WERI-Rb-1 (cell line): Measurements from ENCODE around the gene FUT2.
"Not testable (repeated sequence)": the region's sequence is repeated elsewhere in the genome, so short reads cannot be mapped to it uniquely, and the experiment has no call there.

Source experiments
- DNase-seq: peaks from one replicate; pipeline ENCODE4 v3.0.0-alpha.2; 2020
- H3K27ac ChIP-seq: fragments of 250-450 bp; sonication (Bioruptor Pico); 2 replicates; pipeline ENCODE4 v1.5.1; 2020; ENCODE audit warnings: mild to moderate bottlenecking, moderate library complexity
- H3K27me3 ChIP-seq: fragments of 250-450 bp; sonication (Bioruptor Pico); 2 replicates; pipeline ENCODE4 v1.5.1; 2021; ENCODE audit warnings: mild to moderate bottlenecking, low read depth, moderate library complexity; ENCODE audit not compliant: insufficient read depth, severe bottlenecking
- H3K36me3 ChIP-seq: fragments of 250-450 bp; sonication (Bioruptor Pico); 2 replicates; pipeline ENCODE4 v1.5.1; 2020; ENCODE audit warnings: mild to moderate bottlenecking, moderate library complexity
- H3K4me3 ChIP-seq: 2 replicates; pipeline ENCODE4 v1.5.1; 2011; ENCODE audit warnings: low read depth, mild to moderate bottlenecking, control low read depth, low read length
- H3K9me3 ChIP-seq: fragments of 250-450 bp; sonication (Bioruptor Pico); 2 replicates; pipeline ENCODE4 v1.5.1; 2021; ENCODE audit warnings: mild to moderate bottlenecking, moderate library complexity; ENCODE audit not compliant: severe bottlenecking
- CTCF ChIP-seq: IDR thresholded peaks from 2 replicates; pipeline ENCODE4 v1.5.1; 2011; ENCODE audit warnings: low read depth, mild to moderate bottlenecking, control low read depth, inconsistent platforms, low read length

The FUT2 gene

GRCh38 chr19:48686088-48686487, 9.7 kb upstream of the FUT2 start:
- DNase-seq = peak; percentile 71

GRCh38 chr19:48686637-48687036, 9.1 kb upstream of the FUT2 start:
- not testable (repeated sequence) for H3K27me3 ChIP-seq, DNase-seq

More at GRCh38 chr19:48686088-48686487, 9.7 kb upstream of the FUT2 start:
- TF ChIP-seq CTCF = no peak
- H3K36me3 ChIP-seq = no peaks in the 10 kb centered on the region
- H3K27me3 ChIP-seq = no peaks in the 10 kb centered on the region
- H3K9me3 ChIP-seq = no peaks in the 10 kb centered on the region
- H3K27ac ChIP-seq = peak overlapping the region; percentile 58
- no peak overlapping the region for H3K4me3 ChIP-seq

DNA sequence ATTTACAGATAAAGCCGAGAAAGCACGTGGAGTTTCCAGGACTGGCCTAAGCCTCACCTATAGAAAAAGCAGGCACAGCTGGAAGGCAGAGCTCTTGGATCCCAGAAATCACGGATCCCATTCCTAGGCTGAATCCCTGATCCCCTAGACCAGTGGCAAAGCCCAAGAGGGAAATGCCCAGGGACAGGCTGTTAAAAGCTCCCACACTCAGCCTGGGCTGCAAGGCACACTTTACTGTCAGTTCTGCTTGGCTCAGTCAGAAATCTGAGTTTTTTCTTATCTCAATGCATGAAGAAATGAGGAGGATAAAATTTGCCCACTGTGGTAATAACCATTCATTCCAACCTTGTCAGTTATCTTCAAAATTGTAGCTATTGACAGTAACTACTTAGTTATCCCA, 8.0 kb upstream of the FUT2 start:
- TF ChIP-seq CTCF = no peak
- H3K4me3 ChIP-seq = no peak overlapping the region
- no peaks in the 10 kb centered on the region for H3K36me3 ChIP-seq
- no peaks in the 10 kb centered on the region for H3K9me3 ChIP-seq
- no peaks in the 10 kb centered on the region for H3K27me3 ChIP-seq
- no peak for DNase-seq
- H3K27ac ChIP-seq = no peak overlapping the region

More at GRCh38 chr19:48686637-48687036, 9.1 kb upstream of the FUT2 start:
- H3K27ac ChIP-seq, H3K4me3 ChIP-seq, H3K36me3 ChIP-seq, H3K9me3 ChIP-seq: not testable (repeated sequence)

DNA sequence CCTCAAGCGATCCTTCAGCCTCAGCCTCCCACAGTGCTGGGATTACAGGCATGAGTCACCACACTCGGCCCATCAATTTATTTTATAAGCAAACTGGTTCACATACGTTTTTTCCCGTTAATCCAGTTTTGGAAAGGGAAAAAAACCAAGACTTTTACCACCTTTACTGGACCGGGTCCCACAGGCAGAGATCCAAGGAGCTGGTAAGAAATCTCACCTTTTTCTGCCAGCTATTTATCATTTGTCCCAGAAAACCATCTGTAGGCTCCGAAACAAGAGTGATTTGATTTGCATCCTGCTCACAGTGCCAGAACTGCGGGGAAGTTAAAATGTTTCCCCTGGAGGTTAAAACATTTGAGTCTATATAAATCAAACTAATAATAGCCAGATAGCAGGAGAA, 6.3 kb upstream of the FUT2 start:
- H3K4me3 ChIP-seq = no peak overlapping the region
- DNase-seq = no peak
- no peak for TF ChIP-seq CTCF
- no peaks in the 10 kb centered on the region for H3K36me3 ChIP-seq
- no peaks in the 10 kb centered on the region for H3K27me3 ChIP-seq
- H3K9me3 ChIP-seq = no peaks in the 10 kb centered on the region
- no peak overlapping the region for H3K27ac ChIP-seq

GRCh38 chr19:48693629-48694028, 2.1 kb upstream of the FUT2 start:
- H3K36me3 ChIP-seq, H3K9me3 ChIP-seq, H3K27ac ChIP-seq, H3K4me3 ChIP-seq, H3K27me3 ChIP-seq, DNase-seq: not testable (repeated sequence)

- no peak for TF ChIP-seq CTCF
- peak; percentile 56 for DNase-seq
- peak overlapping the region; percentile 57 for H3K27ac ChIP-seq
- no peaks in the 10 kb centered on the region for H3K27me3 ChIP-seq
- no peaks in the 10 kb centered on the region for H3K9me3 ChIP-seq
- H3K36me3 ChIP-seq = no peaks in the 10 kb centered on the region
- H3K4me3 ChIP-seq = peak overlapping the region; percentile 54
These were observed 711 bp downstream of the FUT2 start for GRCh38 chr19:48696353-48697010.

- Histone ChIP-seq H3K36me3 (no peaks in the 10 kb centered on the region), H3K27ac (no peak overlapping the region), H3K9me3 (no peaks in the 10 kb centered on the region), H3K27me3 (no peaks in the 10 kb centered on the region), H3K4me3 (no peak overlapping the region)
- no peak for DNase-seq
- no peak for TF ChIP-seq CTCF
These were observed 2.3 kb downstream of the FUT2 start for GRCh38 chr19:48698046-48698445.
